ENCODE data around the gene HTT-AS.

HTT-AS gene

GRCh38 chr4:3041192-3042142, 32.9 kb downstream of the HTT-AS start:
- no peaks in the 10 kb centered on the region for H3K27me3 ChIP-seq (ENCODE audit: insufficient read depth, low read length)
- peaks cover 9% of the 10 kb centered on the region for H3K4me1 ChIP-seq (ENCODE audit: insufficient read depth, low read length, severe bottlenecking)
- no peak overlapping the region for H3K4me3 ChIP-seq (ENCODE audit: low read depth, low read length, poor library complexity, severe bottlenecking)
- no peaks in the 10 kb centered on the region for H3F3A ChIP-seq (ENCODE audit: insufficient read depth, low read length)
- H3K9ac ChIP-seq (ENCODE audit: low read length), result no peak overlapping the region
- H3K36me3 ChIP-seq (ENCODE audit: insufficient read depth, low read length), result no peaks in the 10 kb centered on the region
- no peaks in the 10 kb centered on the region for H3K9me3 ChIP-seq (ENCODE audit: low read length)
- no peak overlapping the region for H3K27ac ChIP-seq (ENCODE audit: low read depth, low read length, poor library complexity, severe bottlenecking)
- no peaks in the 10 kb centered on the region for H4K20me1 ChIP-seq (ENCODE audit: insufficient read depth, low read length)
- no peak overlapping the region for H2AFZ ChIP-seq (ENCODE audit: low read length)
- H3K9me2 ChIP-seq (ENCODE audit: low read depth, low read length), result no peaks in the 10 kb centered on the region
- no peak for TF ChIP-seq CTCF (IDR thresholded peaks at IDR 0.05; ENCODE audit: low read length)
- no peak for TF ChIP-seq EZH2 (IDR thresholded peaks at IDR 0.05; ENCODE audit: borderline replicate concordance, low read length)
- peak overlapping the region; percentile 34; the same call in 1 of the 2 replicates for H3K4me2 ChIP-seq (ENCODE audit: low read length)
- no peaks in the 10 kb centered on the region for H3K79me2 ChIP-seq (ENCODE audit: insufficient read depth, low read length)

DNA sequence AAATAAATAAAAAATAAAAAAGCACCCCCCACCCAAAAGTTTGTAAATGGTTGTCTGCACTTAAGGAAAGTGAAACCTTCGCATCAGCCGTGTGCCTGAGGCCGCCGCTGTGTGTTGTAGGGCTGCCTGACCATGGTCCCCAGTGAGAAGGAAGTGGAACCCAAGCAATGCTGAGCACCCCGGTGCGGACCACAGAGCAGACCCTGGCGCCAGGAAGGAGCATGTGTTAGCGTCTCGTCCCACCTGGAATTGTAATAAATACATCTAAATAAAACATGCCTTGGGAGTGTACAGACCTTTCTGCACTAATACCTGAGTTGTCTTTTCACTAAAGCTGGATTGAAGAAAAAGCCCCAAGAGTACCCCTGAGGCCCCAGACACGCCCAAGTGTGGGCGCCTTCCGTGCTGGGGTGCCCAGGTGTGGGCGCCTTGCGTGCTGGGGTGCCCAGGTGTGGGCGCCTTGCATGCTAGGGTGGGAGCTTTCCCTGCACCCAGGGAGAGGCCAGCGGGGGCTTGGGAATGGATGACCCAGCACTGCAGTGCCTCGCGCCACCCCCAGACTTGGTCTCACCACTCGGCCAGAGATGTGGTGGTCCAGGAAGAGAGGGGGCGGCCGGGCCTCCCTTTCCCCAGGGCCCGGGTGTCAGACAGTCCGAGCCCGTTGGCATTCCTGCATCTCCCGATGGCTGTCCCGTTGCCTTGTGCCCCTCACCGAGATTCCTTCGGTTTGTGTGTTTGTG, 33.7 kb downstream of the HTT-AS start:
- Histone ChIP-seq H3K4me2 (ENCODE audit: low read length) (no peak overlapping the region), H3K9me3 (ENCODE audit: low read length) (no peaks in the 10 kb centered on the region), H2AFZ (ENCODE audit: low read length) (no peak overlapping the region), H3K36me3 (ENCODE audit: insufficient read depth, low read length) (no peaks in the 10 kb centered on the region), H3K79me2 (ENCODE audit: insufficient read depth, low read length) (no peaks in the 10 kb centered on the region), H4K20me1 (ENCODE audit: insufficient read depth, low read length) (no peaks in the 10 kb centered on the region), H3K27ac (ENCODE audit: low read depth, low read length, poor library complexity, severe bottlenecking) (no peak overlapping the region), H3K9me2 (ENCODE audit: low read depth, low read length) (no peaks in the 10 kb centered on the region), H3K27me3 (ENCODE audit: insufficient read depth, low read length) (no peaks in the 10 kb centered on the region), H3K9ac (ENCODE audit: low read length) (no peak overlapping the region), H3K4me3 (ENCODE audit: low read depth, low read length, poor library complexity, severe bottlenecking) (no peak overlapping the region), H3F3A (ENCODE audit: insufficient read depth, low read length) (no peaks in the 10 kb centered on the region), H3K4me1 (ENCODE audit: insufficient read depth, low read length, severe bottlenecking) (peaks cover 2% of the 10 kb centered on the region)
- TF ChIP-seq EZH2 (IDR thresholded peaks at IDR 0.05; ENCODE audit: borderline replicate concordance, low read length) (no peak), CTCF (IDR thresholded peaks at IDR 0.05; ENCODE audit: low read length) (no peak)

GRCh38 chr4:3039706-3040366, 34.5 kb downstream of the HTT-AS start:
- peaks cover 2% of the 10 kb centered on the region for H3K4me1 ChIP-seq (ENCODE audit: insufficient read depth, low read length, severe bottlenecking)
- H3K9me2 ChIP-seq (ENCODE audit: low read depth, low read length), result no peaks in the 10 kb centered on the region
- H3K4me2 ChIP-seq (ENCODE audit: low read length), result no peak overlapping the region
- H3K36me3 ChIP-seq (ENCODE audit: insufficient read depth, low read length), result no peaks in the 10 kb centered on the region
- H3K27ac ChIP-seq (ENCODE audit: low read depth, low read length, poor library complexity, severe bottlenecking), result no peak overlapping the region
- no peaks in the 10 kb centered on the region for H3F3A ChIP-seq (ENCODE audit: insufficient read depth, low read length)
- H3K27me3 ChIP-seq (ENCODE audit: insufficient read depth, low read length), result no peaks in the 10 kb centered on the region
- TF ChIP-seq EZH2 (IDR thresholded peaks at IDR 0.05; ENCODE audit: borderline replicate concordance, low read length) (no peak), CTCF (IDR thresholded peaks at IDR 0.05; ENCODE audit: low read length) (no peak)
- no peaks in the 10 kb centered on the region for H4K20me1 ChIP-seq (ENCODE audit: insufficient read depth, low read length)
- H3K79me2 ChIP-seq (ENCODE audit: insufficient read depth, low read length), result no peaks in the 10 kb centered on the region
- no peak overlapping the region for H3K4me3 ChIP-seq (ENCODE audit: low read depth, low read length, poor library complexity, severe bottlenecking)
- H2AFZ ChIP-seq (ENCODE audit: low read length), result no peak overlapping the region
- H3K9ac ChIP-seq (ENCODE audit: low read length), result no peak overlapping the region
- no peaks in the 10 kb centered on the region for H3K9me3 ChIP-seq (ENCODE audit: low read length)

Measured in OCI-LY1 (cell line).